HepG2 (cell line): Measurements from ENCODE around the gene ARHGEF4.

ENCODE experiments used
- CEBPB ChIP-seq: IDR thresholded peaks from 2 replicates; pipeline ENCODE4 v1.6.1; 2011; ENCODE audit warnings: low read depth, low read length, improper control_type of control experiment, borderline replicate concordance
- CREB3 ChIP-seq: sonication (generic); formaldehyde crosslinking; IDR thresholded peaks from 2 replicates; pipeline ENCODE4 v1.5.0; 2020; ENCODE audit warnings: missing genetic modification reagents
- CTCF ChIP-seq: sonication (generic); formaldehyde crosslinking; IDR thresholded peaks from 2 replicates; pipeline ENCODE4 v1.5.0; 2020; ENCODE audit warnings: mild to moderate bottlenecking, missing genetic modification reagents, moderate library complexity
- GABPA ChIP-seq, 2 experiments: IDR thresholded peaks; 2 replicates each; pipeline ENCODE4 v1.6.1; 2011 to 2016; ENCODE audit warnings: low read depth in 2 of 2, low read length in 1 of 2, missing biosample characterization in 1 of 2, missing genetic modification characterization in 1 of 2
- HDAC6 ChIP-seq: fragments of 200-600 bp; sonication (generic); IDR thresholded peaks from 2 replicates; pipeline ENCODE4 v1.7.0; 2017; ENCODE audit warnings: mild to moderate bottlenecking, antibody characterized with exemption, low read length, low read depth
- NFE2L2 ChIP-seq: fragments of 150-350 bp; IDR thresholded peaks from 2 replicates; pipeline ENCODE4 v1.6.1; 2014; ENCODE audit warnings: low read length
- POLR2A ChIP-seq, 2 experiments: IDR thresholded peaks; 2 replicates each; pipeline ENCODE4 v1.6.1; 2011; ENCODE audit warnings: low read depth in 2 of 2, low read length in 2 of 2, mild to moderate bottlenecking in 1 of 2, moderate library complexity in 1 of 2; ENCODE audit not compliant: insufficient read depth in 1 of 2
- ZBTB1 ChIP-seq: sonication (generic); formaldehyde crosslinking; IDR thresholded peaks from 2 replicates; pipeline ENCODE4 v1.4.0; 2020; ENCODE audit warnings: missing genetic modification reagents, borderline replicate concordance
- ZFP36 ChIP-seq: fragments of 150-350 bp; IDR thresholded peaks from 2 replicates; pipeline ENCODE4 v1.6.1; 2018; ENCODE audit warnings: borderline replicate concordance, low read length, low read depth; ENCODE audit not compliant: partially characterized antibody
- ZNF224 ChIP-seq: sonication (generic); formaldehyde crosslinking; IDR thresholded peaks from 2 replicates; pipeline ENCODE4 v1.5.0; 2020; ENCODE audit warnings: mild to moderate bottlenecking, missing genetic modification reagents
- ZNF431 ChIP-seq: sonication (generic); formaldehyde crosslinking; IDR thresholded peaks from 2 replicates; pipeline ENCODE4 v1.9.0; 2022; ENCODE audit warnings: missing genetic modification reagents, low read depth, mild to moderate bottlenecking, borderline replicate concordance
- ZNF572 ChIP-seq: sonication (generic); formaldehyde crosslinking; IDR thresholded peaks from 2 replicates; pipeline ENCODE4 v1.5.1; 2020; ENCODE audit warnings: mild to moderate bottlenecking, missing genetic modification reagents
- ZNF687 ChIP-seq: sonication (generic); formaldehyde crosslinking; IDR thresholded peaks from 2 replicates; pipeline ENCODE4 v1.5.1; 2020; ENCODE audit warnings: mild to moderate bottlenecking, missing genetic modification reagents, moderate library complexity

- no peak for TF ChIP-seq CTCF (CRISPR knock-in tag)
- TF ChIP-seq ZNF224 (CRISPR knock-in tag) = no peak
- TF ChIP-seq GABPA (IDR thresholded peaks at IDR 0.05; ENCODE audit: low read depth, low read length) = no peak
- no peak for TF ChIP-seq GABPA (CRISPR knock-in tag; IDR thresholded peaks at IDR 0.05; ENCODE audit: low read depth)
- TF ChIP-seq CREB3 (CRISPR knock-in tag) = no peak
- TF ChIP-seq POLR2A (IDR thresholded peaks at IDR 0.05; ENCODE audit: insufficient read depth in 1 of 2, low read depth in 2 of 2, low read length in 2 of 2) = no peak
- no peak for TF ChIP-seq ZBTB1 (CRISPR knock-in tag)
- TF ChIP-seq ZFP36 = no peak
- no peak for TF ChIP-seq ZNF687 (CRISPR knock-in tag)
- TF ChIP-seq CEBPB = no peak
- TF ChIP-seq ZNF572 = no peak
- TF ChIP-seq HDAC6 = no peak
- no peak for TF ChIP-seq NFE2L2
- no peak for TF ChIP-seq ZNF431 (CRISPR knock-in tag)
Measured at GRCh38 chr2:130853391-130853790, 16.7 kb downstream of the ARHGEF4 start.
